SIG-M5 (cell line): ENCODE results near the gene DNMBP.
"Not testable (repeated sequence)": the region's sequence is repeated elsewhere in the genome, so short reads cannot be mapped to it uniquely, and the experiment has no call there.

Source experiments
- DNase-seq: peaks from one replicate; lab custom pipeline; 2025; lab: John Stamatoyannopoulos, UW

The DNMBP gene

GRCh38 chr10:99984211-99985034 lies 25.3 kb downstream of the DNMBP start:
- no peak for DNase-seq

DNA sequence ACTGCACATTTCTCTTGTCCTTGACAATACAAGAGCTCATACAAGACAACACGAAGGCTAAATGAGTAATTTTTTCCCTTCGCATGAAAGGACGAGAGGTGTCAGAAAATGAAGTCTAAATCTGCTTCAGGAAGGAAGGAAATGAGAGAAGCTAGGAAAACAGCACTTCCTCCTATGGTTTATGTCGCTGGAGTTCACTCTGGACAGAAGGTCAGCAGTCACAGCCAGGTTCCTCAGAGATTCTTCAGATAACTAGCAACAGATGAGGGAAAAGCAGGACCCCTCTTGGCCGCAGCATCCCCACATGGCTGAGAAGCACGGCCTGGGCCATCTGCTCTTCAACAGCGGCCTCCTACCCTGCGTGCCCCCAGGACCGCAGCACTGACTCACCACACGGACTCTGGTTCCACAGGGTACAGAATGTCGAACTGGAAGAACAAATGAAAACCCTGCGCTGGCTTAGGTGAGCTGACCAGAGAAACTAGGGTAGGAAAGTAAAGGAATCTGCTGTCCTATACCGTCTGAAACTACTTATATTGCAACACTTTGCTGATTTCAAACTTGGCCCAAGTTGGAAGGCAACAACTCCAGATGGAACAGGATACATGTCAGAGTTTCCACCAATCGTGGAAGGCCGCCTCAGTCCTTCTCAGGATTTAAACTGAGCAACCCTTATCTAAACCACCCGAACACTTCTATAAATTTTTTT lies 26.3 kb downstream of the DNMBP start:
- DNase-seq = no peak

DNA sequence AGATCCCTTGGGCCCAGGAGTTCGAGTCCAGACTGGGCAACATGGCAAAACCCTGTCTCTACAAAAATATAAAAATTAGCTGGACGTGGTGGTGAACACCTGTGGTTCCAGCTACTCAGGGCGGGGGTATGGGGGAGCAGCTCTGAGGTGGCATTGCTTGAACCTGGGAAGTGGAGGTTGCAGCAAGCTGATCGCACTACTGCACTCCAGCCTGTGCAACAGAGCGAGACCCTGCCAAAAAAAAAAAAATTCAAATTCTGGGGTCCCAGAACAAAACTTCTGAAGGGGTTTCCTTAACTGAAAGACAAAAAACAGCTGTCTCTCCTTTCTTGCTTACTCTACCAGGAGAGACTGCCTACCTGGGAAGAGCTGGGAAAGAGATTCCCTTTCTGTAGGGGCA lies 27.0 kb downstream of the DNMBP start:
- no peak for DNase-seq

GRCh38 chr10:99981581-99982199 lies 28.1 kb downstream of the DNMBP start:
- DNase-seq = no peak

GRCh38 chr10:99979066-99979685 lies 30.6 kb downstream of the DNMBP start:
- DNase-seq = no peak

GRCh38 chr10:99977916-99978315 lies 31.8 kb downstream of the DNMBP start:
- DNase-seq = no peak

DNA sequence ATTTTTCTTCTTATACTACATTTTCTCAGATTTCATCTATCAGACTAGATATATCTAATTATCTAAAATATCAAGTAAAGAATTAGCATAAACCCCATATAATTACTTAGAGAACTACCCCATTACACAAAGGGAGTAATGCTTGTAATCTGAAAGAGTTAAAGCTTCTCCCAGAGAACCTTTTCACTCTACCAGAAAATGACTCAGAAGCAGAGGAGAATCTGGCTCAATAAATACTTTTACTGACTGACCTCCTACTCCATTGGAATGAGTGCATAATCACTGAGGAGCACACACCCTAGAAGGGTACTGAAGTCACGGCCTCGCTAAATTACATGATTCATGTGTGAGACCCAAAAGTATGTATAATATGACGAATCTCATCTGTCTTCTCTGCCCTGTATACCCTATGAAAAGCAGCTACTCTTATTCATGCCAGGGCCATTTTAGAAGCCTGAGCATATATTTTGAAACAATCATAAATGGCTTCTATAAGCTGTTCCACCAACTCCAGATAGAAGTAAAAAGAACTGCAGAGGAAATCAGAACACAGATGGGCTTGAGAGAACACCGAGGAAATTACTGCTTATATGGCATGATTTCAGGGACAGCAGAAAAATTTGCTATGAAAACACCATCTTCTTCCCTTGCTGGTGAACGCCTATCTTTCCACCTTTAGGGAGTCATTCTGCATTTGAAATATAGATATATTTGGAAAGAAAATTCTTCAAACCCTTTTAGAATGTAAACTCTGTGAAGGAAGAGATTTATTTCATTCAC lies 32.7 kb downstream of the DNMBP start:
- no peak for DNase-seq

DNA sequence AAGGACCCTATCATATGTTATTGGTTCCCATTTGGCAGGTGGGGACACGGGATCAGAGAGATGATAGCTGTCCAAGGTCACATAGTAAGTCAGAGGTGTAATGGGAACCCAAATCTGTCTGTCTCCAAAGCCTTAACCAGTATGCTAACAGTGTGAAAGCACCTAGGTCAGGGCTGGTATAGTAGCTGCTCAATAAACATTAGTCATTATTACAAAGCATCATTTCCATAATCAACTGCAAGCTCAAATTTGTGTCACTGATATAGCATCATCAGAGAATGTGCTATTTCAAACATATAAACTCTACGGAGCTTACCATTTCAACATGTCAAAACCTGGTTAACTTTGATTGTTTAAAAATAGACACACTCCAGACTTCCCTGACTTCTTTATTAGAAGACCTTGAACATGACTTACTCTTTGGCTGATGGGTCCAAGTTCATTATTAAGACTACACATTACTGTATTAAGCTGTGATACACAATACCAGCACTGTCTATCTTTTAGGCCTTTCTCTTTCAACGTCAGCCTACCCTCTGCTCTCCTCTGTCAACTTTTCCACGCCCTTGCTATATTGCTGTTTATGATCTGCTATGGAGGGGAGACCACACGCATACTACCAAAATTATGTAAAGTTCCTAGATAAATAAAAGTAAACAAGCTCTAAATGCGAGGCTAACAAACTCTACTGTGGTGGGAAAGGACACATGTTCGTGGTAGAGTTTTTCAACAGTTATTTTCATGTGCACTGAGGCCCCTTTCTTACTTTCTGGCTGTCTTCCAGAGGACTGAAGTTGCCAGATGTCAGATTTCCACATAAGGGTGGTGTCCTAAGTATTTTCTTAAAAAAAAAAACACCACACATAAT lies 33.6 kb downstream of the DNMBP start:
- DNase-seq = no peak

- DNase-seq = no peak
These were observed 34.5 kb downstream of the DNMBP start for GRCh38 chr10:99975106-99975829.

- no peak for DNase-seq
These were observed 36.6 kb downstream of the DNMBP start for GRCh38 chr10:99973190-99973589.

- DNase-seq = no peak
These were observed 41.8 kb downstream of the DNMBP start for GRCh38 chr10:99967961-99968360.

DNA sequence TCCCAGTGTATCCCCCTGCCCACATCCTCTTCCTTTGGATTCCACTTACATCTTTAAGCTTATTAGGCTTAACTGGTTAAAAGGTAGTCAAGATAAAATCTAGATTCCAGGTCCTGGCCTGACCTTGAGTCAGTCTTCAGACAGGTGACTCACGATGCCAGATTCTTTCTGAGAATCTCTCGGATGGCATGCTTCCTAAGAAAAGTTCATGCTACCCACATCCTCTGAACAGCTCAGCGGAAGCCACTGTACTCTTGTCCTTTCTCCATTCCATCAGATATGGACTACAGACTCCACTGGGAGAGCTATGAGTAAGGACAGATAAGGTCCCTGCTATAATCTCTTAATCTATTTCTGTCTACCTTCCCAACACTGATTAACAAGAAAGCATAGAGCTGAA lies 43.4 kb downstream of the DNMBP start:
- no peak for DNase-seq

DNA sequence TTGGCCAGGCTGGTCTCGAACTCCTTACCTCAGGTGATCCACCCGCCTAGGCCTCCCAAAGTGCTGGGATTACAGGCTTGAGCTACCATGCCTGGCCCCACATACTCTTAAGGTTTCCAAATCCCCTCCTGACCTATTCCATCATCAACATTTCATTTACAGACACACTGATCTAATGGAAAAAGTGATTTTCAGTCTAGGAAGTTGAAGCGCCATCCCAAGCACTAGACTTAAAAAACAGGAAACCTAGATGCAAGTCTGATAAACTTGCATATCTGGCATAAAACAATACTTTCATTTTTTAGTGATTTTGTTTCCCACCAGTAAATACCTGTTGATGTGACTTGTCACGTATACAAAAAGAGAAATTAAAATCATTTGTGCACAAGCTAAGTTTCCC lies 44.0 kb downstream of the DNMBP start:
- DNase-seq = no peak

- DNase-seq = no peak
These were observed 45.0 kb downstream of the DNMBP start for GRCh38 chr10:99964791-99965190.

- not testable (repeated sequence) for DNase-seq
These were observed 46.1 kb downstream of the DNMBP start for GRCh38 chr10:99963467-99964165.

DNA sequence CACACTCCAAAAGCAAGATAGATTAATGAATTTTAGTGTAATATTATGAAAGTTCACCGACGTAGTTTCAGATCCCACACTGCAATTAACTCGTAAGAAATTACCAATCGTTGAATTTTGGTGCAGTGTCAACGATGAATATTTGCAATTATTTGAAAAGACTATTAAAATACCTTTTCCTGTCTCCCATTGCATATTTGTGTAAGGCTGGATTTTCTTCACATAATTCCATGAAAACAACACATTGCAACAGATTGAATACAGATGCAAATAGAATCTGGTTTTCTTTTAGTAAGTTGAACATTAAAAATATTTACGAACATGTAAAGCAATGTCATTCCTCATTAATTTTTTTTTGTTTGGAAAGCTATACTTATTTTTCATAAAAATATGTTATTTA lies 50.9 kb downstream of the DNMBP start:
- DNase-seq = no peak

DNA sequence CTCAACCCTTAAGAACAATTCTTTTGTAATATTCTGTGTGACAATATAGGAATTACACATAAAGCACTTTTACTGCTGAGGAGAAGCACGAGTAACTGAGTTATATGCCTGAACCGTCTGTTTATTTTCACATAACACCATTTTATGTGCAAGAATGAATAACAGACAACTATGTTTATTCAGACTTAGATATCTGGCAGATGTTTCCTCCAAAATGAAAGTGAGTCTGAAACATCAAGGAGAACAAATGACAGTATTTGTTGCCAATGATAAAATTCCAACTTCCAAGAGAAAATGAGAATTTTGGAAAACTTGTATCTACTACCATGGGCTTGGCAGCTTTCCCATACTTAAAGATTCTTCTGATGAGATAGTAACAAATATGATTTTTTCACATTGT lies 51.4 kb downstream of the DNMBP start:
- no peak for DNase-seq

DNA sequence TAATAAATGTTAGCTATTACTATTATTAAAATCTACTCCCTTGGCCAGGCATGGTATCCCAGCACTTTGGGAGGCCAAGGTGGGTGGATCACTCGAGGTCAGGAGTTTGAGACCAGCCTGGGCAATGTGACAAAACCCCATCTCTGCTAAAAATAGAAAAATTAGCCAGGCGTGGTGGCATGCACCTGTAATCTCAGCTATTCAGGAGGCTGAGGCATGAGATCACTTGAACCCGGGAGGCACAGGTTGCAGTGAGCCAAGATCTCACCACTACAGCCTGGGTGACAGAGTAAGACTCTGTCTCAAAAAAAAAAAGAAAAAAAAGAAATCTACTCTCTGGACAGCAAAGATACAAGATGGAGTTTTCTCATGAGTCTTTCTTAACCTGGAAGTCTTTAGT lies 56.2 kb downstream of the DNMBP start:
- DNase-seq = not testable (repeated sequence)

GRCh38 chr10:99952799-99953198 lies 56.9 kb downstream of the DNMBP start:
- DNase-seq = no peak

- DNase-seq = not testable (repeated sequence)
These were observed 63.7 kb downstream of the DNMBP start for GRCh38 chr10:99946051-99946450.
